ENCODE data around the gene RELB. TPM values are rescaled to one million over a fixed set of nuclear protein-coding genes. Genes with fewer than 3 reads are reported as not detected.

The RELB gene
- total and polyA plus RNA-seq, 9 of the 15 experiments (the other 6 are each of a cell fraction or from before 2014, with no cell fraction given), result 0.15 to 1.1 (median 0.28) TPM; not detected in 2

DNA sequence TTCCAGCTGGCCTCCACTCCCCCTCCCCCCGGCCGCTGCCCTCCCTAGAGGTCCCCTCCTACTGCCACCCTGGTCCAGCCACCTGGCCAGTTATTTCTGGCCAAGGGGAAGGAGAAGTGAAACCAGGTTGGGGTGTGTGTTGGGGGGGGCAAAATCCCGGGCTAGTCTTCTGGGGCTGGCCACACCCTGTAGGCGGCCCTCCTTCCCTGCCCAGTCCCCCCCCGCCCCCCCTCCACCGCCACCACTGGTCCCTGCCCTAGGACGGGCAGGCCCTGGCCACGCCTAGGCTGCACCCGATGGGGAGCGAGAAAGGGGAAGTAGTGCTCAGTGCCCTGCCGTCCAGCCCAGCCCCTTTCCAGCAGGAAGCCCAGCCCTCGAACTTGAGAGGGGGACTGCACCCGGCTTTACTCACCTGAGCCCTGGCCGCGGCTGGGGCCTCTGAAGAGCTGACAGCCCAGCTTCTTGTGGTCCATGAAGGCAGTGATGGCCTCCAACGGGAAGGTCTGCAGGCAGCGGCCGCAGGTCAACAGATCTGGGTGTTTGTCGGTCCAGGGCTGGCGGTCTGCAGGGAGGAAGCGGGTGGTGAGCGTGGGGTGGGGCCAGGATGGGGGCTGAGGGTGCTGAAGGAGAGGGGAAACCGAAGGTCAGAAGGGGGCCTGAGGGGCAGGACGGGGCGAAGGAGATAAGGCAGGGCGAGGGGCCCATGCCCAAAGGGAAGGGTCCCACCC is 74.2 kb downstream of the RELB start:
- H3K36me3 ChIP-seq (ENCODE audit: control insufficient read depth, insufficient read depth, low read length), result peaks cover 34% of the 10 kb centered on the region; the same call in 2 of the 3 replicates
- peaks cover 25 to 57% of the 10 kb centered on the region in 2 experiments for H3K4me1 ChIP-seq (replicated peaks in 1 of 2; ENCODE audit: control insufficient read depth in 2 of 2, insufficient read depth in 2 of 2, low read length in 2 of 2)
- peak; percentile 83 for FAIRE-seq
- peak overlapping the region; percentile 80 for H2AFZ ChIP-seq (ENCODE audit: low read depth, low read length)
- no peaks in the 10 kb centered on the region for H3K27me3 ChIP-seq (ENCODE audit: control insufficient read depth in 2 of 2, insufficient read depth in 2 of 2, low read length in 2 of 2)
- DNase-seq (ENCODE audit: extremely low read depth in 1 of 4, low spot score in 3 of 4), result peak; percentile 83 to 92 (median 88)
- ChIA-PET CTCF (ENCODE audit: low intra/inter-chr PET ratio) (interaction anchor here (0.7 kb wide), 1 partner anchor 297 kb away, joined by 3 read pairs; no protein-coding TSS in a partner anchor), POLR2A (interaction anchor here (0.6 to 0.9 kb wide), 3 partner anchors 17 to 105 kb away, joined by 3 to 5 read pairs (median 3); partner anchors contain the start of gene PPP1R37)
- no peaks in the 10 kb centered on the region for H3K9me1 ChIP-seq (ENCODE audit: control insufficient read depth, insufficient read depth, low read length)
- peak overlapping the region; percentile 43 to 92 for H3K9ac ChIP-seq (ENCODE audit: insufficient read depth in 1 of 2, low read depth in 2 of 2, low read length in 2 of 2)
- peak overlapping the region; percentile 74 for H3K4me2 ChIP-seq (ENCODE audit: insufficient read depth, low read length)
- no TSS peak for BruUV-seq (replicated peaks)
- in situ Hi-C loops (cut with MboI), result no loop called here
- no peaks in the 10 kb centered on the region for H3K9me3 ChIP-seq (replicated peaks; ENCODE audit: control insufficient read depth, insufficient read depth, low read depth, low read length)
- H4K20me1 ChIP-seq (replicated peaks; ENCODE audit: control insufficient read depth, insufficient read depth, low read length), result 0 out of 2 replicates have a peak, but pooled peaks cover 3% of the 10 kb centered on the region
- peak; percentile 76 for ATAC-seq
- 0% methylated on average over 19 of the region's 26 CpGs for WGBS (ENCODE audit: insufficient coverage, low coverage, missing lambda C conversion rate)
- peak overlapping the region; percentile 79 for H3K27ac ChIP-seq (ENCODE audit: extremely low read depth, low read depth, low read length)
- peak overlapping the region; percentile 77 for H3K4me3 ChIP-seq
- peaks cover 42% of the 10 kb centered on the region for H3K79me2 ChIP-seq (ENCODE audit: control insufficient read depth, insufficient read depth, low read length)
- intact Hi-C loops (cut with micrococcal nuclease), result no loop called here
- TF ChIP-seq STAG1 (CRISPR knock-in tag; IDR thresholded peaks at IDR 0.05; ENCODE audit: borderline replicate concordance) (0 out of 2 replicates have a peak, but pooled peaks have one; percentile 12), PREB (CRISPR knock-in tag; IDR thresholded peaks at IDR 0.05) (peak; percentile 48; the same call in 1 of the 2 replicates), SUPT5H (IDR thresholded peaks at IDR 0.05) (peak; percentile 46; the same call in 1 of the 2 replicates), ZBTB7A (IDR thresholded peaks at IDR 0.05; ENCODE audit: borderline replicate concordance, control insufficient read depth, low read depth, low read length) (peak; percentile 43; the same call in 1 of the 2 replicates), NR2C2 (CRISPR knock-in tag; IDR thresholded peaks at IDR 0.05) (no peak; the same call in 1 of the 2 replicates), NR2C2 (tag; IDR thresholded peaks at IDR 0.05) (no peak), ARID1B (IDR thresholded peaks at IDR 0.05) (peak; percentile 41)
- TF ChIP-seq, protein P1, sequence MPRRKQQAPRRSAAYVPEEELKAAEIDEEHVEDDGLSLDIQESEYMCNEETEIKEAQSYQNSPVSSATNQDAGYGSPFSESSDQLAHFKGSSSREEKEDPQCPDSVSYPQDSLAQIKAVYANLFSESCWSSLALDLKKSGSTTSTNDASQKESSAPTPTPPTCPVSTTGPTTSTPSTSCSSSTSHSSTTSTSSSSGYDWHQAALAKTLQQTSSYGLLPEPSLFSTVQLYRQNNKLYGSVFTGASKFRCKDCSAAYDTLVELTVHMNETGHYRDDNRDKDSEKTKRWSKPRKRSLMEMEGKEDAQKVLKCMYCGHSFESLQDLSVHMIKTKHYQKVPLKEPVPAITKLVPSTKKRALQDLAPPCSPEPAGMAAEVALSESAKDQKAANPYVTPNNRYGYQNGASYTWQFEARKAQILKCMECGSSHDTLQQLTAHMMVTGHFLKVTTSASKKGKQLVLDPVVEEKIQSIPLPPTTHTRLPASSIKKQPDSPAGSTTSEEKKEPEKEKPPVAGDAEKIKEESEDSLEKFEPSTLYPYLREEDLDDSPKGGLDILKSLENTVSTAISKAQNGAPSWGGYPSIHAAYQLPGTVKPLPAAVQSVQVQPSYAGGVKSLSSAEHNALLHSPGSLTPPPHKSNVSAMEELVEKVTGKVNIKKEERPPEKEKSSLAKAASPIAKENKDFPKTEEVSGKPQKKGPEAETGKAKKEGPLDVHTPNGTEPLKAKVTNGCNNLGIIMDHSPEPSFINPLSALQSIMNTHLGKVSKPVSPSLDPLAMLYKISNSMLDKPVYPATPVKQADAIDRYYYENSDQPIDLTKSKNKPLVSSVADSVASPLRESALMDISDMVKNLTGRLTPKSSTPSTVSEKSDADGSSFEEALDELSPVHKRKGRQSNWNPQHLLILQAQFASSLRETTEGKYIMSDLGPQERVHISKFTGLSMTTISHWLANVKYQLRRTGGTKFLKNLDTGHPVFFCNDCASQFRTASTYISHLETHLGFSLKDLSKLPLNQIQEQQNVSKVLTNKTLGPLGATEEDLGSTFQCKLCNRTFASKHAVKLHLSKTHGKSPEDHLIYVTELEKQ (CRISPR knock-in tag; IDR thresholded peaks at IDR 0.05), result no peak
- TF ChIP-seq, protein P2, sequence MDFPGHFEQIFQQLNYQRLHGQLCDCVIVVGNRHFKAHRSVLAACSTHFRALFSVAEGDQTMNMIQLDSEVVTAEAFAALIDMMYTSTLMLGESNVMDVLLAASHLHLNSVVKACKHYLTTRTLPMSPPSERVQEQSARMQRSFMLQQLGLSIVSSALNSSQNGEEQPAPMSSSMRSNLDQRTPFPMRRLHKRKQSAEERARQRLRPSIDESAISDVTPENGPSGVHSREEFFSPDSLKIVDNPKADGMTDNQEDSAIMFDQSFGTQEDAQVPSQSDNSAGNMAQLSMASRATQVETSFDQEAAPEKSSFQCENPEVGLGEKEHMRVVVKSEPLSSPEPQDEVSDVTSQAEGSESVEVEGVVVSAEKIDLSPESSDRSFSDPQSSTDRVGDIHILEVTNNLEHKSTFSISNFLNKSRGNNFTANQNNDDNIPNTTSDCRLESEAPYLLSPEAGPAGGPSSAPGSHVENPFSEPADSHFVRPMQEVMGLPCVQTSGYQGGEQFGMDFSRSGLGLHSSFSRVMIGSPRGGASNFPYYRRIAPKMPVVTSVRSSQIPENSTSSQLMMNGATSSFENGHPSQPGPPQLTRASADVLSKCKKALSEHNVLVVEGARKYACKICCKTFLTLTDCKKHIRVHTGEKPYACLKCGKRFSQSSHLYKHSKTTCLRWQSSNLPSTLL (IDR thresholded peaks at IDR 0.05), result no peak

Data from K562 (cell line).